Esophagus squamous epithelium (tissue), 4 donors: ENCODE measurements around the gene B3GALT6.

Experiments used
- CTCF ChIP-seq, 6 experiments: fragments of 450-650 bp in 4 of 6; fragments of 200-600 bp in 2 of 6; sonication (generic) in 2 of 6; IDR thresholded peaks; one replicate each; pipeline ENCODE4 v1.5.1; 2016 to 2019; ENCODE audit warnings: antibody characterized with exemption in 6 of 6, mild to moderate bottlenecking in 4 of 6, moderate library complexity in 4 of 6
- POLR2A ChIP-seq, 4 donors: fragments of 450-650 bp; IDR thresholded peaks; one replicate each; pipeline ENCODE4 v1.6.1; 2017; ENCODE audit warnings: antibody characterized with exemption in 4 of 4, mild to moderate bottlenecking in 4 of 4, moderate library complexity in 3 of 4

GRCh38 chr1:1197188-1197500 is 34.9 kb upstream of the B3GALT6 start:
- no peak for TF ChIP-seq CTCF (IDR thresholded peaks at IDR 0.05)
- no peak for TF ChIP-seq POLR2A (IDR thresholded peaks at IDR 0.05)
